ENCODE results near the gene TRPC4AP. TPM values are rescaled to one million over a fixed set of nuclear protein-coding genes. Genes with fewer than 3 reads are reported as not detected.

TRPC4AP gene
- total RNA-seq, 1 donor from 2014 or later, result 57.5 TPM

DNA sequence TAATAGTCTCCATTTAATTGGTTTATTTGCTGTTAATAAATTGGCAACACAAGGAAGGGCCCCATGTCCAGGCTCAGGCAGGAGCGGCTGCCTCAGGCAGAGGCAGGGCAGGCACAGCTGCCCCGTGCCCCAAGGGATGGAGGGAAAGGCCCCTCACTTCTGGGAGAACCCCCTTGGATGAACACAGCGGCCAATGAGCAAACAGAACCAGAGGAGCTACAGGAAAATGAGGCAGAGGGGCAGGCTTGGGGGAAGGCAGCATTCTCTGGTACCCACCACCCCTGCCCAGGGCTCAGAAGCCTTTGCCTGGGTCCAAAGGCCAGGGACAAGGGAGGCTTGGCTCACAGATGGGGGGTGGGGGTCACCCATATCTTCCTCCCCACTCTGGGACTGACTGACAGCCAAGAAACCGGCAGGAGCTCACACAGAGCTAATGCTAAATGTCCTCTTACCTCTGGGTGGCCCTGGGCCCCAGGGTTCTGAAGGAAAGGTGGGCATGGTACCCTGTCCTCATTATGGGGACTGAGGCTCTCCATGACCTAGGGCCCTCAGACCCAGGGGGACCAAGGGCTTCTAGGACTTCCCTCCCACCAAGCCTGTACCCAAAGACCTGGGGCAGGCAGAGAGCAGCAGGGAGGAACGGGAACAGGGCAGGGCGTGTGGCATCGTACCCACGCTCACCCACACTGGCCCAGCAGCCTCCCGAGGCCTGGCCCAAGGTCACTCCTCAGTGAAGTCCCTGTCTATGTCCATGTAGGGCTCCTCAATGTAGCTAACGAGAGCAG is 90.0 kb downstream of the TRPC4AP start:
- no peak for DNase-seq (ENCODE audit: low spot score)

- DNase-seq (ENCODE audit: low spot score), result no peak
These were observed 90.8 kb downstream of the TRPC4AP start for GRCh38 chr20:35001596-35002362.

GRCh38 chr20:35000922-35001595 is 91.5 kb downstream of the TRPC4AP start:
- DNase-seq (ENCODE audit: low spot score), result no peak

GRCh38 chr20:35000311-35000921 is 92.2 kb downstream of the TRPC4AP start:
- no peak for DNase-seq (ENCODE audit: low spot score)

- no peak for DNase-seq (ENCODE audit: low spot score)
These were observed 92.8 kb downstream of the TRPC4AP start for GRCh38 chr20:34999782-35000181.

- no peak for DNase-seq (ENCODE audit: low spot score)
These were observed 93.6 kb downstream of the TRPC4AP start for GRCh38 chr20:34999021-34999451.

- DNase-seq (ENCODE audit: low spot score), result no peak
These were observed 94.2 kb downstream of the TRPC4AP start for GRCh38 chr20:34998331-34998950.

- DNase-seq (ENCODE audit: low spot score), result no peak
These were observed 94.8 kb downstream of the TRPC4AP start for GRCh38 chr20:34997774-34998173.

DNA sequence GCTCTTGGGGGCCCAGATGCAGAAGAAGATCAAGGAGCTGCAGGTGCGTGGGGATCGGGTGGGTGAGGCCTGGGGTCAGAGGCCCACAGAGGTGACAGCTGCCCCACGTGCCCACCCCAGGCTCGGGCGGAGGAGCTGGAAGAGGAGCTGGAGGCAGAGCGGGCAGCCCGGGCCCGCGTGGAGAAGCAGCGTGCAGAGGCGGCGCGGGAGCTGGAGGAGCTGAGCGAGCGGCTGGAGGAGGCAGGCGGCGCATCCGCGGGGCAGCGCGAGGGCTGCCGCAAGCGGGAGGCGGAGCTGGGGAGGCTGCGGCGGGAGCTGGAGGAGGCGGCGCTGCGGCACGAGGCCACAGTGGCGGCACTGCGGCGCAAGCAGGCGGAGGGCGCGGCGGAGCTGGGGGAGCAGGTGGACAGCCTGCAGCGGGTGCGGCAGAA is 95.5 kb downstream of the TRPC4AP start:
- no peak for DNase-seq (ENCODE audit: low spot score)

DNA sequence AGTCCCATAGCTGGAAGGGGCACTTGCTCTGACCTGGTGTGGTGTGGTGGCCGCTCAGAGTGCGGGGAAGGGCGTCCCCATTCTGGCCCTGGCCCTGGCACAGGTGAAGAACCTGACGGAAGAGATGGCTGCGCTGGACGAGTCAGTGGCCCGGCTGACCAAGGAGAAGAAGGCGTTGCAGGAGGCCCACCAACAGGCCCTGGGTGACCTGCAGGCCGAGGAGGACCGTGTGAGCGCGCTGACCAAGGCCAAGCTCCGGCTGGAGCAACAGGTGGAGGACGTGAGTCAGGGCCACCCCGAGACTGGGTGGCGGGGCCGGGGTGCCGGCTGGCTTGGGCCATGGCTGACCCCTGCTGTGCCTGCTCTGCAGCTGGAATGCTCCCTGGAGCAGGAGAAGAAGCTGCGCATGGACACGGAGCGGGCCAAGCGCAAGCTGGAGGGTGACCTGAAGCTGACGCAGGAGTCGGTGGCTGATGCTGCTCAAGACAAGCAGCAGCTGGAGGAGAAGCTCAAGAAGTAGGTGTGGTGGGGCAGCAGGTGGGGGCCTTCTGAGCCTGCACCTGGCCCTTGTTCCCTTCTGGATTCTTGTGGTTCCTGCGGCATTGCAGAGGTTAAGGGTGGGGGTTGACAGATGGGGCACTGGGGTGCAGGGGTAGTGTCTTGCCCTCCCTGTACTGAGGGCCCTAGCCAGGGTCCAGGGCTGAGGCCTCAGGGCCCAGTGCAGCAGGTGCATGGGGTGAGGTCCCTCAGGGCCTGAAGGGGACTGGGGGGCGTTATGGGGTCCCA is 96.2 kb downstream of the TRPC4AP start:
- no peak for DNase-seq (ENCODE audit: low spot score)

DNA sequence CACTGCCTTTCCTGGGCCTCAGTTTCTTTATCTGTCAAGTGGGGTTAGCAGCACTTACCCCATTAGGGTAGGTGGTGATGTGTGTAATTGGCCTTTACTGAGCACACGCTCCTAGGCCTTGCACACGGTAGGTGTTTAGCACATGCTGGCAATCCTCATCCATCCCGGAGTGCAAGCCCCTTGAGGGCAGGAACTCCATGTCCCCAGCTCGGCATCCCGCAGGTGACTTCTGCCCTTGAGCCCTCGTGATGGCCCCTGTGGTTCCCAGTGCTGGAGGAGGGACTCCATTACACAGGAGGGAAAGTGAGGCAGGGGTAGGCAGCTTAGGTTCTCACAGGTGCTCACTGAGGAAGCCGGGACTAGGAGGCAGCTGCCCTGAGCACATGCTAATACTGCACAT is 96.9 kb downstream of the TRPC4AP start:
- no peak for DNase-seq (ENCODE audit: low spot score)

GRCh38 chr20:34995192-34995591 is 97.4 kb downstream of the TRPC4AP start:
- DNase-seq (ENCODE audit: low spot score), result no peak

DNA sequence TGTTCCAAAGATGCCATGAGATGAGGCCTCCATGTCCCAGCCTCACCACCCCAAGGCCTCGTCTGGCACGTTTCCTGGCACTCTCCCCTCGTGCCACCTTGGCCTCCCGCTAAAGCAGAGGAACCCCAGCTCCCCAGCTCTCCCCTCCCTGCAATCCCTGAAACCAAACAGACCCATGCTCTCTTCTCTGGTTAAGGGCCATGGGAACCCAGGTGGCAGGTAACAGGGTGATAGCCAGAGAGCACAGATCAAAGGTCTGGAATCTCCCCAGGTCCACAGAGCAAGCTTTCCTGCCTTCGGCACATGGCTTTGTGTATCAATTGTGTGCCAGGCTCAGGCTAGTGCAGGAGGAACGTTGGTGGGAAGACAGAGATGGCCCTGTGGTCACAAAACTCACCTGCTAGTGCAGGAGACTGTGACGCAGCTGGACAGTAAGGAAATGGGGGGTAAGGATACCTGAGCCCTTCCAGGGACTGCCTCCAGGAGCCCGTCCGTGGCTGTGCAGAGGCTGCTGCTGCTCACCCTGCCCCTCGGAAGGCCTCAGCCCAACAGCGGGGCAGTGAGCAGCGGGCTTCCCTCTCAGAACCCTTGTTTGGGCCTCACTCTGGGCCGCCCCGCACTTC is 98.0 kb downstream of the TRPC4AP start:
- no peak for DNase-seq (ENCODE audit: low spot score)

DNA sequence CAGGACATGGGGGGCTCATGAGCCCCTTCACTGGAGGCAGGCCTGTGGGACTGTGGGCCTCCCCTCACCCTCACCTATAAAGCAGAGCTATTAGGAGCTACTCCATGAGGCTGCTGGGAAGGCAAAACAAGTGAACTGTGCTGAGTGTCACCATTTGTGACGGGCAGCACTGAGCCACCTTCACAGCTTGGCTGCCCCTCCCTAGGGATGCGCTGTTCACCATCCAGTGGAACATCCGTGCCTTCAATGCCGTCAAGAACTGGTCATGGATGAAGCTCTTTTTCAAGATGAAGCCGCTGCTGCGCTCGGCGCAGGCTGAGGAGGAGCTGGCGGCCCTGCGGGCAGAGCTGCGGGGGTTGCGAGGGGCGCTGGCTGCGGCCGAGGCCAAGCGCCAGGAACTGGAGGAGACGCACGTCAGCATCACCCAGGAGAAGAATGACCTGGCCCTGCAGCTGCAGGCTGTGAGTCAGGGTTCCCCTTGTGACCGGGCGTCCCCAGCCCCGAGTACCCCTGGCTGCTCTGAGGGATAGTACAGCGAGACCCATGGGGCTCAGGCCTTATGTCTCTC is 98.6 kb downstream of the TRPC4AP start:
- DNase-seq (ENCODE audit: low spot score), result no peak

- DNase-seq (ENCODE audit: low spot score), result no peak
These were observed 99.7 kb downstream of the TRPC4AP start for GRCh38 chr20:34992751-34993417.

- DNase-seq (ENCODE audit: low spot score), result no peak
These were observed 101.9 kb downstream of the TRPC4AP start for GRCh38 chr20:34990661-34991214.

DNA sequence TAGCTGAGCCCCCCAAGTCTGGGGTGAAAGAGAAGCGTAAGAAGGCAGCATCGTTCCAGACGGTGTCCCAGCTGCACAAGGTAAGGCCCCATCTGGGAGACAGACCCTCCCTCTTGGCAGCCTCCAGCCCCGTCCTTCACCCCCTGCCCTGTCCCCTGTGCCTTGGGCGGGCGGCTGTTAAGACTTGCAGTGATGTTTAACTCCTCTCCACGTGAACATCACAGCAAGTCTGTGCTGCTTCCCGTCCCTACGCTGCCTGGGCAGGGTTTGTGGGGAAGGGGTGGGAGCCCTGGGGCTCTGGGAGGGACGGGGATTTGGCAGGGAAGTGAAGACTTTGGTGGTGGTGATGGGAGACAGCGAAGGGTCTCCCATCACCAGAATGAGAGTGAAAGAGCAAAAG is 102.4 kb downstream of the TRPC4AP start:
- DNase-seq (ENCODE audit: low spot score), result no peak

GRCh38 chr20:34989670-34990069 is 102.9 kb downstream of the TRPC4AP start:
- DNase-seq (ENCODE audit: low spot score), result no peak

DNA sequence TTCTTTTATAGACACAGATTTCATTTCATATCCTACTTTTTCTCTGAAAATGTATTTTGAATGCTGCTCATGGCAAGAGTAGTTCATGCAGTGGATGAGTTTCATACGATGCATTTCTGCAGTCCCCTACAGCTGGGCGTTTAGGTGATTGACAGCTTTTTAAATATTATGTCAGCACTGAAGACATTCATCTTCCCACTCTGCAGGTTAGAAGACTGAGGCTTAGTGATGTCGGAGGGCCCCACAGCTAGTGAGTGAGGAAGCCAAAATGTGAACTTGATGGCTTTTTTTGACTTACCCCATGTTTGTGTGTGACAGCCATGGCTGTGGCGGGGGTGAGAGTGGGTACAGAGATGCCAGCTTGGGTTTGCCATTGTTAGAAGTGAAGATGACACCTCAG is 103.5 kb downstream of the TRPC4AP start:
- no peak for DNase-seq (ENCODE audit: low spot score)

Data from ureter (tissue), 1 donor.